Stimulated activated CD8-positive, alpha-beta memory T cell treated with anti-CD3 and anti-CD28 coated beads, Interleukin-12 subunit alpha, Interleukin-12 subunit beta, amount 100 ng/mL, for 24 hours (primary cell): ENCODE results near the gene NUMBL.

Experiments
- DNase-seq: peaks from one replicate; pipeline ENCODE4 v3.0.0-alpha.2; 2020; ENCODE audit errors: extremely low read depth

NUMBL gene

GRCh38 chr19:40690693-40691420, 406 bp upstream of the NUMBL start:
- peak; percentile 83 for DNase-seq

GRCh38 chr19:40689339-40690049, 957 bp downstream of the NUMBL start:
- no peak for DNase-seq

DNA sequence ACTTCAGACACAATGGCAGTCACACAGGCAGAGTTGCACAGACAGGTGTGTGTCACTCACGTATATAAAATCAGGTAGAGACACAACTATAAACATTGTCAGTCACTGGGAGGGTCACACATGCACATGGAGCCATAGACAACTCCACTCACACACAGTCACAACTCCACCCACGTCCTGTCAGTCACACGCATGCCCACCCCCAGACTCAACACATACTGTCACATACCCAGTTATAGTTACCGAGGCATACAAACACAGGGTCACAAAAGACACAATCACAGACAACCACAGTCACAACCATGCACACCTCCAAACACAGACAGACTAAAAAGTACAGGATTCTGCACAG, 1.5 kb downstream of the NUMBL start:
- no peak for DNase-seq

GRCh38 chr19:40688309-40688708, 2.1 kb downstream of the NUMBL start:
- DNase-seq = no peak

DNA sequence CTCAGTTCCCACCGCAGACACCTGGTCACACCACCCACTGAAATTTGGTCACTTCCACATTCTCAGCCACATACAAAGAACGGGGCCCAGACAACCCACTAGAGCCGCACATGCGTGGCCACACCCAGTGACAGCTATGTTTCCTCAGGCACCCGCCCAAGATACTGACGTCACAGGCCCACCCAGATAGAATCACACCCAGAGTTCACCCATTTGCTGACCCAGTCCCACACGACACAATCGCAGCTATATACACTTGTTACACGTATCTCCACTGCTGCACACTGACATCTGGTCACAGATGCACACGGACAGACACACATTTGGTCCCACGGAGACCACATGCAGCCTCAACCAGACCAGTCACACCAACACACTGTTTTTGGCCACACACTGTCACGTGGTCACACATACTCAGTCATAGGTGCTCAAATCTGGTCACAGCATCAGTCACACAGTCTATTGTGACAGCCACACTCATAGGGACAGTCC, 2.9 kb downstream of the NUMBL start:
- no peak for DNase-seq

GRCh38 chr19:40686882-40687524, 3.4 kb downstream of the NUMBL start:
- no peak for DNase-seq

DNA sequence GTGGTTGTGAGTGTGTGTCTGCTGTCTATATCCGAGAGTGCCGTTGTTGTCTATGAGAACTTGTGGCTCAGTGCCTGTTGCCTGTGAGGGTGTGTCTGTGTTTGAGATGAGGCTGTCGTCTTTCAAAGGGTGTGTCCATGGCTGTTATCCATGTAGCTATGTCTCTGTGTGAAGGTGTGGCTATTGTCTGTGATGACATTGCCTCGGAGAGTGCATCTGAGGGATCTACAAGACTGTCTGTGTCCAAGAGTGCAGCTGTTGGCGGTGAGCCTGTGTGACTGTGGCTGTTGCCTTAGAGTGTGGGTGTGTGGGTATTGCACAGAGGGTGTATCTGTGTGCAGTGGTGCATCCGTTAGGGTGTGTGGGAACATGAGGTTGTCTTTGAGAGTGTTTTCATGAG, 4.9 kb downstream of the NUMBL start:
- DNase-seq = no peak

DNA sequence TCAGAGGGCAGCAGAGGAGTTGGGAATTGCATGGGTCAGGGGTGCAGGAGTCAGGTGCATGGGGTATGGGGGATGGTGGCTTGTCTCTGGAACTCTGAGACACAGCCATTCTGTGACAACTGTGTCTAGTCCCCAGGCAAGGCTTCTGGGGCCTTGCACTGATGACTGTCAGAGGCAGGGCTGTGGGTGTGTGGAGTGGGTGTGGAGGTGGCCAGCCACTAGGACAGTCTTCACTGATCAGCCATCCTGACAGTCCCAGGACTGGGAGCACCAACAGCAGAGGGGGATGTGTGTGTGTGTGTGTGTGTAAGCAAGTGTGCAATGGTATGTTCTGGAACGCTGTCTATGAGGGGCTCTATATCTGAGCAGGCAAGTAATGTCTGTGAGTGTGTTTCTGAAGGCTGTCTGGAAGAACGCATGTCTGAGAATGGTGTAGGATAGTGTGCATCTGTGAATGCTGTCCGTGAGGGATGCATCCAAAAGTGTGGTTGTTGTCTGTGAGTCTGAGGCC, 5.4 kb downstream of the NUMBL start:
- no peak for DNase-seq

GRCh38 chr19:40684280-40684679, 6.2 kb downstream of the NUMBL start:
- no peak for DNase-seq

- no peak for DNase-seq
Observed at GRCh38 chr19:40683437-40683836, 7.0 kb downstream of the NUMBL start.

DNA sequence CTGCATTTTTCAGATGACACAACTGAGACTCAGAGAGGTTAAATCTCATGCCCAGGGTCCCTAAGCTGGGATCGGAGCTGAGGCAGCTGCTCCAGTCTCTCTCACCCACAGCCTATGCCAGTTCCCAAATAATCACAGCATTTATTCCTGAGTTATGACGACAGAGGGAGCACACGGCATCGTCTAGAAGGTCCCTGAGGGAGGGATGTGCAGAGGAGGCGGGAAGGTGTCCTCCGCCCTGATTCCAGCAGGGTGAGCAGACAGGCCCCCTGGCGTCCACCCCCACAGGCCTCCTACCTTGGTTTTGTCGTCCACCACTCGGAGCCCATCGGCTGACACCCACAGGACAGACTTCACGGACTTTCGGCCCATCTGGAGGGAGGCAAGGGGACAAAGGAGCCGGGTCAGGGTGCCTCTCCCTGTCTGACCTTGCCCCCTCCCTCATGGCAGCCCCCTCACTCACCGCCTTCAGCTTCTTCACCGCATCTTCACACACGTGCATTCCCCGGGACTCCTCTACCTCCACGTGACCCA, 8.0 kb downstream of the NUMBL start:
- DNase-seq = no peak

GRCh38 chr19:40681039-40681438, 9.4 kb downstream of the NUMBL start:
- DNase-seq = no peak

DNA sequence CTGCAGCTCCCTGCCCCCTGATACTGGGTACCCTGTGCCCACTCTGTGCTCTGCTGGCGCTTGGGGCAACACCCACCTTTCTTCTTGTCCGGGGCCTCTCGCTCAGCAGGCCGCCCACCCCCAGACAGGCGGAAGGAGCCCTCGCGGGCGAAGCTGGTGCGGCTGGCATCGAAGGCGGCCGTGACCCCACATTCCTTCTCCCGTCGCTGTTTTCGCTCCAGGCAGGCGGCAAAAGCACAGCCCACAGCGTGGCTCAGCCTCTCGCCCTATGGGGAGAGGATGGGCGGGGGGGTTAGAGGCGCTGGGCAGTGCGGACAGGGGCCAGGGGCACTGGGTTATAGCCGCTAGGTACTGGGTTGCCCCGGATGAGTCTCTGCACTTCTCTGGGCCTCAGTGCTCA, 13.3 kb downstream of the NUMBL start:
- no peak for DNase-seq

DNA sequence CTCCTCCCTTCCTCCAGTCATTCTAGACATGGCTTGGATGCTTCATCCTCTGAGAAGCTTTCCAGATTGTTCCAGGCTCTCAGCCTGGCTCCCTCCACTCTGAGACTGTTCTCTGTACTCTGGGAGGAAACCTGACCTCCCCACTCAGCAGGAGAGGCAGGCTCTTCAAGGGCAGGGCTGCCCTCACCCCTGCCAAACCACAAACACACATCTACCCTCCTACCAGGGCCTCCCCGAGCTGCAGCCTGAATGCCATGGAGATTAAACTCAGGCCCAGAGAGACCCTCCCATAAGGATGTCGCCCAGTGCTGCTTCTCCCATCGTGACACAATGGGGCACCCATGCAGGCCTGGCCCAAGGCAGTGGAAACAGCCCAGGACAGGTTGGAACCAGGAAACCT, 16.2 kb downstream of the NUMBL start:
- DNase-seq = no peak

- DNase-seq = no peak
Observed at GRCh38 chr19:40673397-40673796, 17.1 kb downstream of the NUMBL start.

- DNase-seq = no peak
Observed at GRCh38 chr19:40672573-40673299, 17.7 kb downstream of the NUMBL start.

- DNase-seq = no peak
Observed at GRCh38 chr19:40672038-40672437, 18.4 kb downstream of the NUMBL start.

GRCh38 chr19:40671404-40671803, 19.0 kb downstream of the NUMBL start:
- no peak for DNase-seq

- no peak for DNase-seq
Observed at GRCh38 chr19:40668991-40669614, 21.3 kb downstream of the NUMBL start.

- DNase-seq = no peak
Observed at GRCh38 chr19:40667602-40668001, 22.8 kb downstream of the NUMBL start.

DNA sequence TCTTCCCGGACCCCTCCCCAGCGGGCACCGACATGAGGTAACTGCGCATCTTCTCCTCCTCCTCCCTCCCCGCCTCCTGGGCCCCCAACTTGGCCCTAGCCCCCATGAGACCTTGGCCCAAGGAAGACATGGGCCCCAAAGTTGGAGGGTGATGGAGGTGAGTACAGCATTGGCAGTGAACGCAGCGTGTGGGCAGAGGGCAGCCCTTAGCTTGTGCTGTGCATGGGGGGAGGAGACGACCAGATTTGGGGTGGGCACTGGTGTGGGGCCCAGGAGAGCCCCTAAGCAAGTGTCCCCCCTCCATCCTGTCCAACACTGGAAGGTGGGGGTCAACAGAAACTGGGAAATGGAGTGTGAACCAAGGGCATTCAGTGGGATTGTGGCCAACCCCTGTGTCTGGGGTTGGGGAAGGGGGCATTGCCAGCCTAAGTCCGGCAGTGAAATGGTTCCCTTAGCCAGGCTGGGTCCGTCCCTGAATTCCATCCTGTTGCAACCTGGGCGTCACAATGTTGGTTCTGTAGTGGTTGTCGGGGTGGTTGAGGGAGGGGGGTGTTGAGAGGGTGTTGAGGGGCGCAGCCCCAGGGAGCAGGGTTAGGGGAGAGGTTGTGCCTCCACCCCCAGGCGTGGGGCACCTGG, 23.5 kb downstream of the NUMBL start:
- DNase-seq = no peak
